Fibroblast of pulmonary artery (primary cell): Measurements from ENCODE around the gene U2AF1L4.

Experiments used
- DNase-seq: peaks from one replicate; pipeline ENCODE4 v3.0.0-alpha.2; 2010; ENCODE audit warnings: low read depth
- H3K4me3 ChIP-seq: replicated peaks from 2 replicates; pipeline ENCODE4 v1.5.1; 2011; ENCODE audit warnings: low read depth, mild to moderate bottlenecking, control low read depth, low read length, moderate library complexity
- CTCF ChIP-seq: IDR thresholded peaks from 2 replicates; pipeline ENCODE4 v1.5.1; 2011; ENCODE audit warnings: mild to moderate bottlenecking, control low read depth, low read length, inconsistent platforms; ENCODE audit errors: missing control alignments

U2AF1L4 gene

GRCh38 chr19:35784503-35785338 is 39.5 kb upstream of the U2AF1L4 start:
- TF ChIP-seq CTCF, result no peak
- H3K4me3 ChIP-seq, result no peak overlapping the region

GRCh38 chr19:35783469-35784434 is 38.5 kb upstream of the U2AF1L4 start:
- TF ChIP-seq CTCF, result no peak
- DNase-seq, result no peak
- H3K4me3 ChIP-seq, result no peak overlapping the region

More at GRCh38 chr19:35784503-35785338, 39.5 kb upstream of the U2AF1L4 start:
- DNase-seq, result no peak

- DNase-seq, result no peak
- H3K4me3 ChIP-seq, result no peak overlapping the region
- no peak for TF ChIP-seq CTCF
Measured at GRCh38 chr19:35782589-35782988, 37.4 kb upstream of the U2AF1L4 start.

GRCh38 chr19:35781650-35782049 is 36.4 kb upstream of the U2AF1L4 start:
- no peak for DNase-seq
- H3K4me3 ChIP-seq, result no peak overlapping the region
- no peak for TF ChIP-seq CTCF

GRCh38 chr19:35780717-35781116 is 35.5 kb upstream of the U2AF1L4 start:
- no peak overlapping the region for H3K4me3 ChIP-seq
- TF ChIP-seq CTCF, result no peak
- DNase-seq, result no peak

- no peak overlapping the region for H3K4me3 ChIP-seq
- no peak for DNase-seq
- no peak for TF ChIP-seq CTCF
Measured at GRCh38 chr19:35780058-35780457, 34.8 kb upstream of the U2AF1L4 start.
